Gastrocnemius medialis (tissue), 4 donors: ENCODE results near the gene PCSK4. TPM values are rescaled to one million over a fixed set of nuclear protein-coding genes. Genes with fewer than 3 reads are reported as not detected.
A peak's percentile ranks its signal among the peaks of the same experiment; 100 is the strongest.

Source experiments
- ATAC-seq, 2 donors: fragments of 150-250 bp; one replicate each; pipeline ENCODE4 v1.9.1; 2016
- DNase-seq, 2 donors: peaks; one replicate each; pipeline ENCODE4 v3.0.0-alpha.2; 2019
- H3K27ac ChIP-seq, 4 donors: fragments of 200-600 bp; sonication (generic); 1 replicate in 1 of 4; 2 replicates in 3 of 4; pipeline ENCODE4 v1.5.1; 2016 to 2018; ENCODE audit warnings: mild to moderate bottlenecking in 2 of 4, moderate library complexity in 1 of 4
- H3K27me3 ChIP-seq, 3 donors: fragments of 200-600 bp; sonication (generic) in 2 of 3; 1 replicate in 1 of 3; 2 replicates in 2 of 3; pipeline versions ENCODE4 v1.5.1 to v1.6.0; 2016 to 2019; ENCODE audit warnings: mild to moderate bottlenecking in 1 of 3, moderate library complexity in 1 of 3
- H3K36me3 ChIP-seq, 2 donors: fragments of 200-600 bp; sonication (generic) in 1 of 2; one replicate each; pipeline ENCODE4 v1.5.1; 2017 to 2018
- H3K4me1 ChIP-seq, 2 donors: fragments of 200-600 bp; sonication (generic) in 1 of 2; one replicate each; pipeline ENCODE4 v1.5.1; 2016 to 2017; ENCODE audit warnings: mild to moderate bottlenecking in 2 of 2
- H3K4me3 ChIP-seq, 4 donors: fragments of 200-600 bp; sonication (generic) in 3 of 4; 1 replicate in 1 of 4; 2 replicates in 3 of 4; pipeline ENCODE4 v1.5.1; 2016 to 2019; ENCODE audit warnings: mild to moderate bottlenecking in 2 of 4
- H3K9me3 ChIP-seq, 3 donors: fragments of 200-600 bp; sonication (generic) in 2 of 3; 1 replicate in 1 of 3; 2 replicates in 2 of 3; pipeline ENCODE4 v1.5.1; 2016 to 2019
- POLR2A ChIP-seq, 2 donors: fragments of 450-650 bp; IDR thresholded peaks; one replicate each; pipeline ENCODE4 v1.6.1; 2017; ENCODE audit warnings: antibody characterized with exemption in 2 of 2, mild to moderate bottlenecking in 2 of 2, moderate library complexity in 2 of 2
- in situ Hi-C, 4 donors: fragments of 200-750 bp; cut with MboI; loops; one replicate each; pipeline versions ENCODE4 v1.15.0 to v1.8.0; 2017; ENCODE audit warnings: low sequenced_read_pairs in 4 of 4
- intact Hi-C: fragments of 100-400 bp; cut with DNase I; formaldehyde crosslinking; loops from one replicate; pipeline ENCODE4 v1.15.1; 2023; ENCODE audit warnings: low total_unique reads
- total RNA-seq, 4 donors: library from RNA; depleted of rRNA; stranded (reverse); fragments of >200 nt; gene quantifications; one replicate each; pipeline versions ENCODE4 v1.1.0 to v1.2.3, GENCODE V29; 2016
- TF ChIP-seq, protein P1 (sequence below), 5 experiments: fragments of 450-650 bp in 3 of 5; fragments of 200-600 bp in 2 of 5; sonication (generic) in 2 of 5; IDR thresholded peaks in 4 of 5; conservative IDR thresholded peaks in 1 of 5; 1 replicate in 4 of 5; 2 replicates in 1 of 5; pipeline ENCODE4 v1.5.1; 2016 to 2019; ENCODE audit warnings: antibody characterized with exemption in 5 of 5, mild to moderate bottlenecking in 3 of 5, moderate library complexity in 3 of 5

Gene PCSK4
- total RNA-seq, 4 donors from 2014 or later: 0.12 to 0.60 (median 0.37) TPM

DNA sequence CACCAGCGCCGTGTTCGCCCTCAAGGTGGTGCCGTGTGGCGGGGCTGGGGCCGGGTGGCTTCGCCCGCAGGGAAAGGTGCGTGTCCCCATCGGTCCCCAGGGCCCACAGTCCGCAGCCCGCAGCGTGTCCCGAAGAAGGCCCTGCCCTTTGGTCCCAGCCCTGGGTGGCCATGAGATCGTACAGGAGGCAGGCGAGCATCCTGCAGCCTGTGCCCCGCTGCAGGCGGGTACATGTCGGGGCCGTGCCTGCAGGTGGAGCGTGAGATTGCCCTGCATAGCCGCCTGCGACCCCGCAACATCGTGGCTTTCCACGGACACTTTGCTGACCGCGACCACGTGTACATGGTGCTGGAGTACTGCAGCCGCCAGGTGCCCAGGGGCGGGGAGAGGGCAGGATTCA is 35.2 kb upstream of the PCSK4 start:
- Histone ChIP-seq H3K27me3 (peaks cover 34 to 54% (median 45%) of the 10 kb centered on the region in 3 donors), H3K4me1 (no peaks in the 10 kb centered on the region), H3K4me3 (no peak overlapping the region), H3K27ac (no peak overlapping the region), H3K9me3 (no peaks in the 10 kb centered on the region), H3K36me3 (no peaks in the 10 kb centered on the region)
- intact Hi-C loops: no loop called here
- in situ Hi-C loops: loop anchor here in 1 of 4 donors (25.0 kb wide), 1 partner anchor 237 kb away; the partner anchor contains the start of gene ONECUT3
- no peak for ATAC-seq
- DNase-seq: no peak
- TF ChIP-seq POLR2A (IDR thresholded peaks at IDR 0.05): no peak
- TF ChIP-seq, protein P1, sequence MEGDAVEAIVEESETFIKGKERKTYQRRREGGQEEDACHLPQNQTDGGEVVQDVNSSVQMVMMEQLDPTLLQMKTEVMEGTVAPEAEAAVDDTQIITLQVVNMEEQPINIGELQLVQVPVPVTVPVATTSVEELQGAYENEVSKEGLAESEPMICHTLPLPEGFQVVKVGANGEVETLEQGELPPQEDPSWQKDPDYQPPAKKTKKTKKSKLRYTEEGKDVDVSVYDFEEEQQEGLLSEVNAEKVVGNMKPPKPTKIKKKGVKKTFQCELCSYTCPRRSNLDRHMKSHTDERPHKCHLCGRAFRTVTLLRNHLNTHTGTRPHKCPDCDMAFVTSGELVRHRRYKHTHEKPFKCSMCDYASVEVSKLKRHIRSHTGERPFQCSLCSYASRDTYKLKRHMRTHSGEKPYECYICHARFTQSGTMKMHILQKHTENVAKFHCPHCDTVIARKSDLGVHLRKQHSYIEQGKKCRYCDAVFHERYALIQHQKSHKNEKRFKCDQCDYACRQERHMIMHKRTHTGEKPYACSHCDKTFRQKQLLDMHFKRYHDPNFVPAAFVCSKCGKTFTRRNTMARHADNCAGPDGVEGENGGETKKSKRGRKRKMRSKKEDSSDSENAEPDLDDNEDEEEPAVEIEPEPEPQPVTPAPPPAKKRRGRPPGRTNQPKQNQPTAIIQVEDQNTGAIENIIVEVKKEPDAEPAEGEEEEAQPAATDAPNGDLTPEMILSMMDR (IDR thresholded peaks at IDR 0.05 in 4 of 5, conservative IDR thresholded peaks at IDR 0.05 in 1 of 5): no peak

DNA sequence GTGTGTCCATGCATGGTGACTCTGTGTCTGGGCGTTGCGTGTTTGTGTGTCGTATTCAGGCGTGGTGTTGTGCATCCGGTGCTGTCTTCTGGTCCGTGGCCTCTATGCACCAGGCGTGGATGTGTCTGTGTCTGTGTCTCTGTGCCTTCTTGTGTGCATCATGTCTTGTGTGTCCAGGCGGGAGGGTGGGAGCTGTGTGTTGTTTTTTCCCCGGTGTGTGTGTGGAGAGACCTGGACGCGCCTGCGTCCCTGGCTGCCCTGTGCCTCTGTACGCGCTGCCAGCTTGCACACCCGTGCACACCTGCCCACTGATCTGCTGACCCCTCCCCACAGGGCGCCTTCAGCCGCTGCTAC is 34.8 kb upstream of the PCSK4 start:
- peaks cover 34 to 52% (median 42%) of the 10 kb centered on the region in 3 donors for H3K27me3 ChIP-seq
- in situ Hi-C loops (loop anchor here in 1 of 4 donors (25.0 kb wide), 1 partner anchor 237 kb away; the partner anchor contains the start of gene ONECUT3), intact Hi-C loops (no loop called here)
- no peaks in the 10 kb centered on the region for H3K4me1 ChIP-seq
- H3K9me3 ChIP-seq: no peaks in the 10 kb centered on the region
- no peak overlapping the region for H3K4me3 ChIP-seq
- DNase-seq: no peak
- no peak for TF ChIP-seq POLR2A (IDR thresholded peaks at IDR 0.05)
- TF ChIP-seq, protein P1 (IDR thresholded peaks at IDR 0.05 in 4 of 5, conservative IDR thresholded peaks at IDR 0.05 in 1 of 5): no peak
- no peaks in the 10 kb centered on the region for H3K36me3 ChIP-seq
- no peak for ATAC-seq
- no peak overlapping the region for H3K27ac ChIP-seq

DNA sequence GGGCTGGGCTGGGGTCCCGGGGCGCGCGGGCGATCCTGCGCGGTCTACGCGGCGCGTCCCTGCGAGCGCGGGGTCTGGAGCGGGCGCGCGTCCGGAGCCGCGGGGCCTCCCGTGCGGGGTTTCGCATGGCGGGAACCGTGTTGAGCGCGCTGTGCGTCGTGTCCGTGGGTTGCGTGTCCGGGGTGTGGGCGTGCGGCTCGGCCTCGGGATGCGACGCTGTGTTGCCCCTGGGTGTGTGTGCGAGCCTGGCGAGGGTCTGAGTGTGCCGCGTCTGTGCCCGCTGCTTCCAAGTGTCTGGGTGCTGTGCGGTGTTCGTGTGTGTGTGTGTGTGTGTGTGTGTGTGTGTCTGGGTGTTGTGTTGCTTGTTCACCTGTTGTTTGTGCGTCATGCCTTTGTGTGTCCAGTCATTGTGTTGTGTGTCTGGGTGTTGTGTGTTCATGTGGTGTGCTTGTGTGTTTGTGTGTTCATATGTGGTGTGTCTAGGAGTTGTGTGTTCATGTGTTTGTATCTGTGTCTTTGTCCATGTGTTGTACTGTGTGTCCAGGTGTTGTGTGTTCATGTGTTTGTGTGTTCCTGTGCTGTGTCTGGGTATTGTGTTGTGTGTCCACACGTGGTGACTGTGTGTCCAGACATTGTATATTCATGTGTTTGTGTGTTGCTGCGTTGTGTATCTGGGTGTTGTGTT is 34.3 kb upstream of the PCSK4 start:
- TF ChIP-seq, protein P1 (IDR thresholded peaks at IDR 0.05 in 4 of 5, conservative IDR thresholded peaks at IDR 0.05 in 1 of 5): no peak
- TF ChIP-seq POLR2A (IDR thresholded peaks at IDR 0.05): no peak
- Histone ChIP-seq H3K27me3 (peaks cover 34 to 46% (median 38%) of the 10 kb centered on the region in 3 donors), H3K36me3 (no peaks in the 10 kb centered on the region), H3K27ac (no peak overlapping the region), H3K9me3 (no peaks in the 10 kb centered on the region), H3K4me1 (no peaks in the 10 kb centered on the region), H3K4me3 (peak overlapping the region in 1 of 4 donors; percentile 8)
- DNase-seq (no peak), ATAC-seq (no peak)
- intact Hi-C loops: no loop called here
- in situ Hi-C loops: no loop called here

DNA sequence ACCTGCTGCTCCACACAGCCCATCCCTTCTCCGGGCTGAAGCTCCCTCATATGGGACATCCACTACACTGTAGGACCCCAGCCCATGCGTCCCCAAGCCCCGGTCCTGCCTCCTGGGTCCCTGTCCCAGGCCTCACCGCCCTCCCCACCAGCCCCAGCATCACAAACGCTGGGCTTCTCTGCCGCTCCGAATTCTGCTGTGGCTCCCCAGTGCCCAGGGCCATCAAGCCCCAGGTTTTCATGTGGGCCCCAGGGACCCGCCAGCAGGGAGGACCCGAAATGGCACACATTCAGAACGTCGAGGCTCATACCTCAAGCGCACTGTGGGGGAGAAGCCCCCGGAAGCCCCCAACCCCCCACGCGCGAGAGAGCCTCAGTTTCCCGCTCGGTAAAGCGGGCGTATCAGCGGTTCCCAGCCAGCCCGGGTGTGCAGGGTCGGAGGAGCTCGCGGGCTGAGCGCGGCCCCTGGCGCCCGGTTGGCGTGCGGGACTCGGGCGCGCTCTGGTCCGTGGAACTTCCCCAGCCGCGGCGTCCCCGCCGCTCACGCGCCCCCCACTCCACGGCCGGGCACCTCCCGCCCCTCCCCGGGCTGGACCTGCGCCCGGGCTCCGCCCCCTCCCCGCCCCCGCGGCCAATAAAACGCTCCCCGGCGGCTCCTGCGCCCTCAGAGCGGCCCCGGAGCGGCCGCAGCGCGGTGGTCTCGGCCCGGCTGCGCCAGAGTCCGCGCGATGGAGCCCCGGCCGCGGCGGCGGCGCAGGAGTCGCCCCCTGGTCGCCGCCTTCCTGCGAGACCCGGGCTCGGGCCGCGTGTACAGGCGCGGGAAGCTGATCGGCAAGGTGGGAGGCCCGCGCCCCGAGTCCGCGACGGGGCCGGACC is 33.5 kb upstream of the PCSK4 start, which contains the start of gene PLK5:
TSS of gene PLK5 (plus strand) at position 666 of the 875 bp plus-strand sequence. CDS start 2,920 bp downstream, outside the sequence.
- in situ Hi-C loops: no loop called here
- ATAC-seq: no peak
- H3K4me1 ChIP-seq: no peaks in the 10 kb centered on the region
- H3K9me3 ChIP-seq: no peaks in the 10 kb centered on the region
- TF ChIP-seq, protein P1 (IDR thresholded peaks at IDR 0.05 in 4 of 5, conservative IDR thresholded peaks at IDR 0.05 in 1 of 5): no peak
- no peak for TF ChIP-seq POLR2A (IDR thresholded peaks at IDR 0.05)
- intact Hi-C loops: no loop called here
- peaks cover 28 to 39% (median 33%) of the 10 kb centered on the region in 3 donors for H3K27me3 ChIP-seq
- H3K36me3 ChIP-seq: no peaks in the 10 kb centered on the region
- H3K4me3 ChIP-seq: peak within 1 kb of the TSS in 1 of 4 donors; percentile 8
- no peak within 1 kb of the TSS for H3K27ac ChIP-seq
- no peak for DNase-seq
